ENCODE results near the gene LKAAEAR1.

LKAAEAR1 gene

DNA sequence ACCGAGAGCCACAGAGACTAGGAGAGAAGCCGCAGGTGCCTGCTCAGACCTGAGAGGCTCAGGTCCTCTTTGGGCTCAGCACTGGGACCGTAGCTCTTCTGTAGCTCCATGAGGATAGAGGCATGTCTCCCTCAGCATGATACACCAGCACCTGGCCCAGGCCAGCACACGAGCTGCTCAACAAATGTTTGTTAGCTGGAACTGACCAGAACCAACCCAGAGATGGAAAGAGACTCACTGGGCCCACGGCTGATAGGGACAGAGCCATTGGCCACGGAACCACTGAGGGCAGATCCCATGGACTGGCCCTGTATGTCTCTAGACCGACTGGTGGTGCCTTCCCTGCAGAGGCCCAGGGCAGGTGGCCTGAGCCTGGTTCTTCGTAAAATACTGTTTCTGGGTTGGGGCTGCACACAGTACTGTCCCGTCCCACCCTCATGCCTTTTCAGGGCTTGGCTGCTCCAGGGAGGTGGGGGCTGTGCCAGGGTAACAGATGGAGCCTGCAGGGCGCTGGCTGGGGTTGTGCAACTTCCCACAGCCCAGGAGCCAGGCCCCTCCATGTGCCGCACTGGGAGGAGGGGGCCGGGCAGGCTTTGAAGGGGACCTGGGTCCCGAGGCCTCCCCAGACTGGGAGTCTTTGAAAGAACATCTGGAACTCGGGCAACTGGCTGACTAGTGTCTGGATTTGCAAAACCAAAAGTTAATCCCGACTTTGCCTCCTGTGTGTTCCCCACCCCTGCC, 43.0 kb downstream of the LKAAEAR1 start:
- no peak for DNase-seq (ENCODE audit: low read depth)
- no peak overlapping the region for H3K4me3 ChIP-seq (replicated peaks; ENCODE audit: low read depth, low read length)
- TF ChIP-seq, protein P1, sequence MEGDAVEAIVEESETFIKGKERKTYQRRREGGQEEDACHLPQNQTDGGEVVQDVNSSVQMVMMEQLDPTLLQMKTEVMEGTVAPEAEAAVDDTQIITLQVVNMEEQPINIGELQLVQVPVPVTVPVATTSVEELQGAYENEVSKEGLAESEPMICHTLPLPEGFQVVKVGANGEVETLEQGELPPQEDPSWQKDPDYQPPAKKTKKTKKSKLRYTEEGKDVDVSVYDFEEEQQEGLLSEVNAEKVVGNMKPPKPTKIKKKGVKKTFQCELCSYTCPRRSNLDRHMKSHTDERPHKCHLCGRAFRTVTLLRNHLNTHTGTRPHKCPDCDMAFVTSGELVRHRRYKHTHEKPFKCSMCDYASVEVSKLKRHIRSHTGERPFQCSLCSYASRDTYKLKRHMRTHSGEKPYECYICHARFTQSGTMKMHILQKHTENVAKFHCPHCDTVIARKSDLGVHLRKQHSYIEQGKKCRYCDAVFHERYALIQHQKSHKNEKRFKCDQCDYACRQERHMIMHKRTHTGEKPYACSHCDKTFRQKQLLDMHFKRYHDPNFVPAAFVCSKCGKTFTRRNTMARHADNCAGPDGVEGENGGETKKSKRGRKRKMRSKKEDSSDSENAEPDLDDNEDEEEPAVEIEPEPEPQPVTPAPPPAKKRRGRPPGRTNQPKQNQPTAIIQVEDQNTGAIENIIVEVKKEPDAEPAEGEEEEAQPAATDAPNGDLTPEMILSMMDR (IDR thresholded peaks at IDR 0.05; ENCODE audit: low read length, missing control alignments), result no peak

DNA sequence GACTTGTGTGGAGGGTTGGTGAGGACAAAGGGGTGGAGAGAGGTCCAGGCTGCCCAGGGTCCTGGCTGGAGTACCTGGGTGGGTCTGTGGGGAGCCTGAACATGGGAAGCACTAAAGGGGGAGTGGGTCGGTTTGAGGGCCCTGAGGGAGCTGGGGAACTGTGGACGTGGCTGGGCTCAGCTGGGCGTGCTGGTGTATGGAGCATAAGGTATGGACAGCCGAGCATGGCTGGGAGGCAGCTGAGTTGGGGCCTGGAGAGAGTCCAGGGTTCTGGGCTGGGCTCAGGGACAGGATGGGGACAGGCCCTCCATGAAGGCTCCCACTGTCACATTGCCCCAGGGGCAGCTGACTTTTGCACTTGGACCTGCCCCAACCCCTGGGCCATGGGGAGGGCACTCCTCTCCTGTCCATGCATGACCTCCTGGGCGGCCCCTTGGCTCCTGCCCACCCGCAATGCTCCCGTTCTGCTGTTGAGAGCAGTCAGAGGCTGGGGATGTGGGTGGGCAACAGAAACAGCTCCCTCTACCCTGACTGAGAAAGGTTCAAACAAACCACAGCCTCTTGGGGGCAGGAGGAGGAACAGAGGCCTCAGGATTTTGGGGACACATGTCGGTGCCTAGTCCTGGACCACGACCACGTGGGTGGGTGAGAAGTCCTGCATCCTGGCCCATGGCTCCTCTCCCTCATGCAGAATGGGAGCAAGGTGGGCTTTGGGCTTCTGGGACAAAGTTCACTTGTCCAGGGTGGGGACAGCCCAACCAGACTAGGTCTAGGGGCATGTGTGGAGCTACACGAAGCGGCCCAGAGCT, 43.8 kb downstream of the LKAAEAR1 start:
- DNase-seq (ENCODE audit: low read depth), result no peak
- H3K4me3 ChIP-seq (replicated peaks; ENCODE audit: low read depth, low read length), result no peak overlapping the region
- TF ChIP-seq, protein P1 (IDR thresholded peaks at IDR 0.05; ENCODE audit: low read length, missing control alignments), result no peak

DNA sequence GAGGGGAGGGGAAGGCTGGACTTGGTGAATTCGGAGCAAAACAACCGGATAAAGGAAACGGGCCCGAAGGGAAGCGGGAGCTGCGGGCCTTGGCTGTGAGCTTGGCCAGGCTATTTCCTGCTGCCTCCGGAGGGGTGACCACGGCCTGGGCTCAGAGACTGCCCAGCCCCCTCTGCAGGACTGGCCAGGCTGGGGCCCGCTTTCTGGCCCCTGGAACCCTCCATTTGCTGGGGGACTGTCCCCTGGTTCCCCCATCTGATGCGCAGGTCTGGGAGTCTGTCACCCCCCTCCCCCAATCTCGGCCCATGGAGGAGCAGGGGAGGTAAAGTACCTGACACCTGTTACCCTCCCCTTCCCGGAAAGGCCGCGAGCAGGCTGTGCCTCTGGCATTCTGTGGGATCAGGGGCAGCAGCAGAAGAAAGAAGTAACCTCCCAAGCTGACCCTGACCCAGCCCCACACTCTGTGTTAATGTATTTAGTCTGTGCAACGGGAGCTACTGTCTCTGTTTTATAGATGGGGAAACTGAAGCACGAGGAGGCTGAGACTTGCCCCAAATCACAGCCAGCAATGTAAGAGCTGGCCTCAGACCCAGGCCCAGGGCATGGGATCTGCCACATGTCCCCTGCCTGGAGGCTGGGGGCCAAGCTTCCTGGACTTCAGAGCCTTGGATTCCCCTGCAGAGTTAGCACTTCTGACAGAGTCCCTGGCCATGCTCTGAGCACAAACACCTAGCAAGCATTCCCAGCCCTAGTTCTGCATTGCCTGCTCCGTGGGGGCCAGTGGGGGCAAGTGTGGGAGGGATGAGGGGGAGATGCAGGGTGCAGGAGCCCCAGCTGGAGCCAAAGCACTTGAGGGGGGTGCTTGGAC, 44.7 kb downstream of the LKAAEAR1 start:
- TF ChIP-seq, protein P1 (IDR thresholded peaks at IDR 0.05; ENCODE audit: low read length, missing control alignments), result no peak
- no peak for DNase-seq (ENCODE audit: low read depth)
- peak overlapping the region; percentile 37 for H3K4me3 ChIP-seq (replicated peaks; ENCODE audit: low read depth, low read length)

DNA sequence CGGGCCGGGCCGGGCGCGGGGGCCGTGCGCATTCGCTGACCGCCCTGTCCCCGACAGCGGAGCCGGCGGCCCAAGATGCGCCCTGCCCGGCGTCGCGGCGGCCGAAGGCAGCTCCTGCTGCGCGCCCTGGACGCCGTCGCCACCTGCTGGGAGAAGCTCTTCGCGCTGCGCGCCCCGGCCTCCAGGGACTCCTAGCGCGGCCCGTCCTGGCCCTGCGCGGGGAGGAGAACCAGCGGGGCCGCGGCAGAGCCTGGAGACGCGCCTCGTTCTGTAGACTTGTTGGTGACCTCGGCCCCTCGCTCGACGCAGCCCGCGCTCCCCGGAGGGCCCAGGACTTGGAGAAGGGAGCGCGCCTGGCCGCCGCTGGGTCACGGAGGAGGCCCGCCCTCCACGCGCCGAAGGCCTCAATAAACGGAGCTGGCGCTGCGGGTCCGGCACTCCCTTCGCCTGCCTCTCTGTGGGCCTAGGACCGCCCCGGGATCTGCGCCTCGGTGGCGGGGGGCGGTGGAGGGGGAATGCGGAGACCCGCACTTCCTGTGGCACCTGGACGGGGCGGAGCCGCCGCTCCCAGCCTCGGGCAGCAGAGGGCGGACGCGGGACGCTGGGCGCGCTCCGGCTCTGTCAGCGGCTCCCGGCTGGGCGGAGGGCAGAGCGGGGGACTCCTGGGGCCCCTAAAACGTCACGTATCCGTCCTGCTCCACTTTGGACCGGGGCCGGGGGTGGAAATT, 45.5 kb downstream of the LKAAEAR1 start:
- TF ChIP-seq, protein P1 (IDR thresholded peaks at IDR 0.05; ENCODE audit: low read length, missing control alignments), result peak; percentile 38
- H3K4me3 ChIP-seq (replicated peaks; ENCODE audit: low read depth, low read length), result peak overlapping the region; percentile 37
- DNase-seq (ENCODE audit: low read depth), result peak; percentile 67

DNA sequence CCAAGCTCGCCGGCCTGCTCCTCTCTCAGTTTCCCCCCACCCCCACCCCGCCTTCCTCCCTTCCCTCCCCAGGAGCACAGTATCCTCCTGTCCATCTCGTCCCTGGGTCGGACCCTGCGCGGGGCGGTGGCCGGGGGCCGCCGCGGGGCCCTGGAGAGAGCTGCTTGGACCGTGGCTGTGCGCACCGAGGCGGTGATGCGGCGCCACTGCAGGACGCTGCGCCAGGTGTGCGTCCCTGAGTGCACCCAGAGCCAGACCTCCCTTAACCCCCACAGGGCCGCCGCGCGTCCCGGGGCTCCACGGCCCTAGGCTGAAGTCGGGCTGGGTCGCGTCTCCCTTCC, 46.0 kb downstream of the LKAAEAR1 start:
- TF ChIP-seq, protein P1 (IDR thresholded peaks at IDR 0.05; ENCODE audit: low read length, missing control alignments), result no peak
- no peak overlapping the region for H3K4me3 ChIP-seq (replicated peaks; ENCODE audit: low read depth, low read length)
- DNase-seq (ENCODE audit: low read depth), result no peak

DNA sequence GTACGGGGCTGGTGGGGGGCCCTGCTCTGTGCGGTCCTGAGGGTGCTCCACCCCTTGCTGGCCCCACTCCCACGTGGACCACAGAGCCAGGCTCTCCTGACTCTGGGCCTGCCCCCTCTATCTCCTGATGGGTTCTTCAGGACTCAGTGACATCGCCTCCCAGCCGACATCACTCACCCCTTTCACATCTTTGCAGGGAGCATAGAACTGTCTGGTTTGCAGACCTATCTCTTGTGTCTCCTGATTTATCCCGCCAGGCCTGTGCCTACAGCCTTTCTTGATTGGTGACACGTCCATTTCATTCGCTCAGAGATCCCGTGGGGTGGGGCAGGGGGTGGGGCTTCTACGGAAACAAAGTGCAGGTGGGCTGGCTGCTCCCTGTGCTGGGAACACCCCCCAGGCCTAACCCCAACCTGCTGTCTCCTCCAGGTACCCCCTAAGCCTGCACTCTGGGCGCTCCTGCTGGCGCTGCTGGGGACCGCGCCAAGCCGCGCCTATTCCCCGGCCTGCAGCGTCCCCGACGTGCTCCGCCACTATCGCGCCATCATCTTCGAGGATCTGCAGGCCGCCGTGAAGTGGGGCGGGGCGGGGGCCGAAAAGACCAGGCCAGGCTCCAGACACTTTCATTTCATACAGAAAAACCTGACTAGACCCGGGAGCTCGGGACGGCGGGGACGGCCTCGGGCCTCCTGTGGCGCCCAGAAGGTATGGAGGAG, 46.5 kb downstream of the LKAAEAR1 start:
- no peak for DNase-seq (ENCODE audit: low read depth)
- TF ChIP-seq, protein P1 (IDR thresholded peaks at IDR 0.05; ENCODE audit: low read length, missing control alignments), result no peak
- H3K4me3 ChIP-seq (replicated peaks; ENCODE audit: low read depth, low read length), result no peak overlapping the region

Measured in fibroblast of pulmonary artery (primary cell).